HTR-8/SVneo (cell line): ENCODE results near the gene CCNQ.

Experiments
- DNase-seq: peaks from one replicate; pipeline ENCODE4 v3.0.0; 2011; ENCODE audit warnings: low spot score, mixed read lengths; ENCODE audit not compliant: insufficient read length
- FAIRE-seq: peaks from 2 replicates; lab custom pipeline; 2011; peaks lifted over from hg19 to GRCh38; lab: Jason Lieb, UNC

Gene CCNQ

DNA sequence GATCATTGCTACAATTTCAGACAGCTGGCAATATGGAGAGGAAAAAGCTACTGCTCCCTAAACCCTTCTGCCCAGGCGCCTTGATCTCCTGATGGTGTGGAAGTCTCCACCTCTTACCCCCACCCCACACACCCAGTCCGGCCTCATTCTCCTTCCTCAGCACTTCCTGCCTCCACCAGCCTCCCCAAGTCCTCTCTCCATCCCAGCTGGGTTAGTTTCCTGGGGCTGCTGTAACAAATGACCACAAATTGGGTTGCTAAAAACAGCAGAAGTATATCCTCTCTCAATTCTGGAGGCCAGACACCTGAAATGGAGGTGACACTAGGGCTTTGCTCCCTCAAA lies 1.1 kb upstream of the CCNQ start:
- DNase-seq (no peak), FAIRE-seq (no peak)

DNA sequence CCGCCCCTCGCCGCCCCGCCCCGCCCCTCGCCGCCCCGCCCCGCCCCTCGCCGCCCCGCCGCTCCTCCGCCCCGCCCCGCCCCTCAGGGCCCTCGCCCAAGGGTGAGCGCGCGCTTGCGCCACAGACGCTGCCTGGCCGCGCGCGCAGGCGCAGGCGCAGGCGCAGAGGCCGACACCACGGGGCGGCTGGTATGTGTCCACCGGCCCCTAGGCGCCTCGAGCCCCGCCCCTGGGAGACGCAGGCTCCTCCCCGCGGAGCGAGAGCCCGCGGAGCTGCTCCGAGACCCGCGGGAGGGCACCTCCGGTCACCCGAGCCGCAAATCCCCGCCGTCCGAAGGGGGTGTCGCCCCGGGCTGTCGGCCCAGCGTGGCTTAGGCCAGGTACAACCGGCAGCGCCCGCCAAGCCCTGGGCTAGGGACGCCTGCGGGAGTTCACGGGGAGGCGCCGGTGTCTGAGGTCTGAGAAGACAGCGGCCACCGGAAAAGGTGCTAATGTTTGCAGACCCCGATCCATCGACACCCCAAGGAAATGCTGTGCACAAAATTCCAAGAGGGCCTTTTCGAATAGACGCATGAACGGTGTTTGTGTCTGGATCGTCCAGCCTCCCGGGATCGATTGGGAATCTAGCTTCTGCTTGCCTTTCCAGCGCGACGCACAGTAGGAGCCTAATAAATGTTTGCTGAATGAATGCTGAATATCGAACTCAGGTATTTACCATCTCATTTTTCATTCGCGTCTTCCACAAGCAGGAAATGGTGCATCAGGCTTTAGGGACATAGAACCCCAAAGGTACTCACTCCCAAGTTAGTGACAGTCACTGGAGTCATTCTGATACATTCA lies 473 bp upstream of the CCNQ start:
- no peak for FAIRE-seq
- DNase-seq: peak; percentile 79

GRCh38 chrX:153596981-153597750 lies 1.8 kb downstream of the CCNQ start:
- FAIRE-seq (no peak), DNase-seq (no peak)

GRCh38 chrX:153595859-153596857 lies 2.8 kb downstream of the CCNQ start:
- DNase-seq (no peak), FAIRE-seq (no peak)

GRCh38 chrX:153595387-153595786 lies 3.6 kb downstream of the CCNQ start:
- FAIRE-seq (no peak), DNase-seq (no peak)

DNA sequence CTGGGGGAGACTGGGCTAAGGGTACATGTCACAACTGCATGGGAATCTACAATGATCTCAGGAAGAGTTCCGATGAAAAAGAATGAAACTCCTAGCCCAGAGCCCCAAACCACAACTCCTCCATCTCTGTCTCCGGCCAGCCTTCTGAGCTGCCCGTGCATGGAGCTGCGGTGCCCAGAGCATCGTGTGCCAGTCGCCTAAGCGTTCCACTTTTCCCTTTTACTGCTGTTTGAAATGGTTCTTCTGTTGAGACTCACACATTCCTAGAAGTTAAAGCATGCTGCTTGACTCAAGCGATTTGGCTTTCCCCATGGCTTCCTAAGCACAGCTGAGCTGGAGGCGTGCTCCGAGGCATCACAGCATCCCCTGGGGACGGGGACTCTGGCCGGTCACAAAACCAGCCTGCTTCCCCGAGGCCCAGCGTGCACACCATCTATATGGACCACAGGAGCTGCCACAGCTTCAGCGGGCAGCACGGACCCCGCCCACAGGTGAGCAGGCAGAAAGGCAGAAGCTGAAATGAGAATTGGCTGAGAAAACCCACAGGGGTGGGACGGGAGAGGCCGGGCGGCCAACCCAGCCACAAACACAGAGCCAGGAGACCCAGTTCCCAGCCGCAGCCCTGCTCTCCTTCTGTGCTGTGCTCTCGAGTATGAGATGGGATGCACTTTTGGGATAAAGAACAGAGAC lies 5.0 kb downstream of the CCNQ start:
- no peak for DNase-seq
- FAIRE-seq: no peak

DNA sequence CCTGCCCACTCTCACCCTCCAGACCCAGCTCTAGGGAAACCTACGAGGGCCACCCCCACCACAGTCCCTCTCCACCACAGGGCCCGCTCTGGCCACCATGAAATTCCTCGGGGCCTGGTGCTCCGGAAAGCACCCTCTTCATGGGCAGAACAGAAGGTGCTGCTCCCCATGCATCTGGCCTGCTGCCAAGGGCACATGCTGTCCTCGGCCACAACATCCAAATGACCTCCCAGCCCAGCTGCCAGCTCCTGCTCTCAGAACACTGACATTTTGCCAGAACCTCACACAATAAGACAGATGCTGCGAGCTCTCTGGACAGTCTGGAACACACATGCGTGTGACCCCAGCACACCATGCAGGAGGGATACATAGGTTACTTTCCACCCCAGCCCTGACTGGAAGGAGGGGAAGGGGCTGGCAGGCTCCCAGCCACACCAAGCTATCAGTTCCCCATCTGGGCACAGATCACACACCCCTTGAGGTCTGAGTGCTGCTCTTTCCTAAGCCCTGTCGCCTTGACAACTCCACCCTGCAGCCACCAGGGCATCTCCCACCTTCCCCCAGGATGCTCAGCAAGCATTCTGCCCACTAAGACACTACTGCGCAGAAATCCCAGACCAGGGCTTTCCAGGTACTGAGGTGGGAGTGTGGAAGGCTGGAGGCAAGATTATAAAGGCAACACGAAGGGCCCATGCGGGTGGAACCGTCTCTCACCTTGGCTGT lies 5.8 kb downstream of the CCNQ start:
- FAIRE-seq (no peak), DNase-seq (no peak)

- DNase-seq (no peak), FAIRE-seq (no peak)
Measured at GRCh38 chrX:153592091-153592833, 6.7 kb downstream of the CCNQ start.

DNA sequence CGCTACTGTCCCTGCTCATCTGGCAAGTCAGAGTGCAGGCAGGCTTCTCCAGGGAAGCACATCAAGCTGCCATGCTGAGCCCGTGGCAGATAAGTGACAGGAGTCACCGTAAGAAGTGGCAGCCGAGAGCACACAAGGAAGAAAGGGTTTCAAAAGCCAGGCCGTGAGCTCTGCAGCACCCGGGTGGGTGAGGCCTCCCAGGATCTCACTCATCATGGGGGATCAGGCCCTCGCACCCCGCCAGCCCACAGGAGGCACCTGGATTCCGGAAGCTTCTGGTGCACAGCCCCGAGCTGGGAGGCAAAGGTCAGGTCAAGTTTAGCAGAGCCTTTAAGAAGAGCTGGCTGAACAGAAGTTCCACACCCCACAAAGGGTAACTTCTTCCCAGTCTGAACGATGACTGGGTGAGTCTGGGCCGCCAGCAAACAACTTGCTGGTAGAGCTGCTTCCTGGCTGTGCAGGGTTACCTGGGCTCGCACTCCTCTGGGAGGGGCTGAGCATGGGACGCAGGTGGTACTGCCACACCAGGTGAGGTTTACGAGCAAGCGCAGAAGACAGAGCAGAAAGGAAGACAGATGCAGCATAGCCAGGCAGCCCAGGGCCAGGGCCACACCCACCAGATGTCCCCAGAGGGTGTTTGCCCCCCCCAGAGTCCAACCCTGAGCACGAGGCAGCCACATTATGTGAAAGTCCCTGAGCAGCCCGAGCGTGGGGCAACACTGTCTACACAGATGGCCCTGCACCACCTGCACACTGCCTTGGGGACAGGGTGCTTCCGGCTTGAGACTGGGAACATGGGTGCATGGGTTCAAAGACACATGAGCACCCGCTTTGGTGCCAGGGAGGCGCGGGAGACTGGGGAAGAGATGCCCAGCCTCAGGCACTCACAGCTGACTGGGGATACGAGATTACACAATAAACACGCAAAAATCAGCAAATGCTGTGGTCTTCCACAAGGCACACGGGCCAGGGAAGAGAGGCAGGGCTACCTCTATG lies 7.7 kb downstream of the CCNQ start:
- FAIRE-seq: no peak

GRCh38 chrX:153588782-153589446 lies 10.0 kb downstream of the CCNQ start:
- no peak for FAIRE-seq
- no peak for DNase-seq

More for the DNA sequence above, 7.7 kb downstream of the CCNQ start:
- no peak for DNase-seq

DNA sequence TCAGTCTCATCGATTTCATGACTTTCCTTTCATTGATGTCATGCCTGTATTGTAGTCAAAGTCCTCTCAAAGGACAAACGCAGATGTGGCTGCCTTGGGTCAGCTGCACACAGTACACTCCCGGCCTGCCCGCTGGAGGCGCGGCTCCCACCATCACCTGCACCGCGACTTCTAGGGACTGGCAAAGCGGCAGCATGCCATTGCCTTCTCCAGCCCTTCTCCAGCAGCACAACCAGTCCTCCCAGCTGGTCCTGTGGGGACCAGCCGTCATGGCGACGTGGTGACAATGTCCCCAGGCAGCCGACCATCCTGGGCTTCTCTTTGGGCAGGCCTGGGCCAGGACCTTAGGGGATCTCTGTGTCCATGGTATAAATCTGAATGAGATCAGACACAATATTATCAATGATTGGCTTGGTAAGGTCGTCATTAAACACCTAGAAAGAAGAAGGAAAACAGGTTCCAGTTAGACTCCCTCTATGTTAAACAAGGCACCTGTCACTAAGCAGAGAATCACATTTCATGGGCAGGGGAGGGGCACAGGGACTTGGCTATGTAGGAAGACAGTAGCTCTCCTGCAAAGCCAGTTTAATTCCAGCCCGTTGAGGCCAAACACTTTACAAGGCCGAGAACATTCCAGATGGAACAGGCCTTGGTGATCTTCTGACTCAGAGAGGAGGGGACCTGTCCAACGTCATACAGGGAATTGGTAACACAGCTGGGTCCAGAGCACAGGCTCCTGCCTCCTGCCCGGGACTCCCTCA lies 10.7 kb downstream of the CCNQ start:
- FAIRE-seq (no peak), DNase-seq (no peak)

DNA sequence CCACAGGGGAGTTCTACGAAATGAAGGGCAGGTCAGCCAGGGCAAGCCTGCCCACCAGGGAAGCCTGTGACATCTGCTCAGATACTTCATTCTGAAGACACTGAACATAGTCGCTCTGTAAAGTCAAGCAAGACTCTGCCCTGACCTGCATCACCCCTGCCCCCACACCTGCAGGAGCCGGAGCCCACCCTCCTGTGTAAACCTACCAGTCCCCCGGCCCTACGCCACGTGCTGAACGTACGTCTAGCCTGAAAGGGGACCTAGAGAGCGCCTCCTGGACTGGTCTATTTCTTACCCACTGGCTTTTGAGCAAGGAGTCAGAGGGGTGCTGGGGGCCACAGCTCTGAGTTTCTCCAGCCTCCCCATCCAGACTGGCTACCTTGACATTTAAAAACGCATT lies 11.6 kb downstream of the CCNQ start:
- DNase-seq (no peak), FAIRE-seq (no peak)

GRCh38 chrX:153585827-153586226 lies 13.1 kb downstream of the CCNQ start:
- FAIRE-seq: no peak
- DNase-seq: no peak

DNA sequence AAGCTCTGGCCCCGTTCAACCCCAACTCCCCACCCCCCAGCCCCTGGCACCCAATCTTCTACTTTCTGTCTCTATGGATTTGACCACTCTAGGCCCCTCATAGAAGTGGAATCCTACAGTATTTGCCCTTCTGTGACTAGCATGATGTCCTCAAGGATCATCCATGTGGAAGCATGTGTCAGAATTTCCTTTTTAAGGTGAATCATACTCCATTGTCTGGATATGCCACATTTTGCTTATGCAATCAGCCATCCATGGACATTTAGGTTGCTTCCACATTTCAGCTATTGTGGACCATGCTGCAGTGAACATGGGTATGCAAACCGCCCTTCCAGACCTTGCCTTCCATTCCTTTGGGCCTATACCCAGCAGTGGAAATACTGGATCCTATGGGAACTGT lies 15.5 kb downstream of the CCNQ start:
- DNase-seq: no peak
- no peak for FAIRE-seq

- no peak for FAIRE-seq
- no peak for DNase-seq
Measured at GRCh38 chrX:153582896-153583295, 16.0 kb downstream of the CCNQ start.

- no peak for DNase-seq
Measured at GRCh38 chrX:153580700-153581386, 18.1 kb downstream of the CCNQ start.

More at GRCh38 chrX:153580700-153581386, 18.1 kb downstream of the CCNQ start:
- FAIRE-seq: no peak
